Measurements from ENCODE around the gene SORL1.
"Not testable (repeated sequence)": the region's sequence is repeated elsewhere in the genome, so short reads cannot be mapped to it uniquely, and the experiment has no call there.

Gene SORL1, protein sequence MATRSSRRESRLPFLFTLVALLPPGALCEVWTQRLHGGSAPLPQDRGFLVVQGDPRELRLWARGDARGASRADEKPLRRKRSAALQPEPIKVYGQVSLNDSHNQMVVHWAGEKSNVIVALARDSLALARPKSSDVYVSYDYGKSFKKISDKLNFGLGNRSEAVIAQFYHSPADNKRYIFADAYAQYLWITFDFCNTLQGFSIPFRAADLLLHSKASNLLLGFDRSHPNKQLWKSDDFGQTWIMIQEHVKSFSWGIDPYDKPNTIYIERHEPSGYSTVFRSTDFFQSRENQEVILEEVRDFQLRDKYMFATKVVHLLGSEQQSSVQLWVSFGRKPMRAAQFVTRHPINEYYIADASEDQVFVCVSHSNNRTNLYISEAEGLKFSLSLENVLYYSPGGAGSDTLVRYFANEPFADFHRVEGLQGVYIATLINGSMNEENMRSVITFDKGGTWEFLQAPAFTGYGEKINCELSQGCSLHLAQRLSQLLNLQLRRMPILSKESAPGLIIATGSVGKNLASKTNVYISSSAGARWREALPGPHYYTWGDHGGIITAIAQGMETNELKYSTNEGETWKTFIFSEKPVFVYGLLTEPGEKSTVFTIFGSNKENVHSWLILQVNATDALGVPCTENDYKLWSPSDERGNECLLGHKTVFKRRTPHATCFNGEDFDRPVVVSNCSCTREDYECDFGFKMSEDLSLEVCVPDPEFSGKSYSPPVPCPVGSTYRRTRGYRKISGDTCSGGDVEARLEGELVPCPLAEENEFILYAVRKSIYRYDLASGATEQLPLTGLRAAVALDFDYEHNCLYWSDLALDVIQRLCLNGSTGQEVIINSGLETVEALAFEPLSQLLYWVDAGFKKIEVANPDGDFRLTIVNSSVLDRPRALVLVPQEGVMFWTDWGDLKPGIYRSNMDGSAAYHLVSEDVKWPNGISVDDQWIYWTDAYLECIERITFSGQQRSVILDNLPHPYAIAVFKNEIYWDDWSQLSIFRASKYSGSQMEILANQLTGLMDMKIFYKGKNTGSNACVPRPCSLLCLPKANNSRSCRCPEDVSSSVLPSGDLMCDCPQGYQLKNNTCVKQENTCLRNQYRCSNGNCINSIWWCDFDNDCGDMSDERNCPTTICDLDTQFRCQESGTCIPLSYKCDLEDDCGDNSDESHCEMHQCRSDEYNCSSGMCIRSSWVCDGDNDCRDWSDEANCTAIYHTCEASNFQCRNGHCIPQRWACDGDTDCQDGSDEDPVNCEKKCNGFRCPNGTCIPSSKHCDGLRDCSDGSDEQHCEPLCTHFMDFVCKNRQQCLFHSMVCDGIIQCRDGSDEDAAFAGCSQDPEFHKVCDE (N-terminal part only)

DNA sequence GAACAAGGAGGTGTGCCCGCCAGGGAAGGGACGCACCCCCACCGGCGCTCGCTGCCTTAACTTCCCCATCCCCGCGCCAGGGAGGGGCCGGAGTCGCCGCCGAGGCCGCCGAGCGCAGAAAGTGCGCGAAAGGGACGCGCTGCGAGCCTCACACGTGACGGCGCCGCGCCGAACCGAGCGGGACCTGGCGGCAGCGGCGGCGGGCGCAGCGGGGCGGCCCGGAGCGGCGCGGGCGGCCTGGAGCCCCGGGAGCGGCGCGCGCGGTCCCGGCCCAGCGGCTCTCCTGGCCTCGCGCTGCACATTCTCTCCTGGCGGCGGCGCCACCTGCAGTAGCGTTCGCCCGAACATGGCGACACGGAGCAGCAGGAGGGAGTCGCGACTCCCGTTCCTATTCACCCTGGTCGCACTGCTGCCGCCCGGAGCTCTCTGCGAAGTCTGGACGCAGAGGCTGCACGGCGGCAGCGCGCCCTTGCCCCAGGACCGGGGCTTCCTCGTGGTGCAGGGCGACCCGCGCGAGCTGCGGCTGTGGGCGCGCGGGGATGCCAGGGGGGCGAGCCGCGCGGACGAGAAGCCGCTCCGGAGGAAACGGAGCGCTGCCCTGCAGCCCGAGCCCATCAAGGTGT is at the start of gene SORL1:
SORL1 (plus strand) TSS at position 329 of the 623 bp plus-strand sequence; CDS start at position 347, 18 bp downstream.
- H3K9me3 ChIP-seq (ENCODE audit: control insufficient read depth, low read depth, low read length) = no peaks in the 10 kb centered on the region
- H3K9ac ChIP-seq (ENCODE audit: low read length) = peak within 1 kb of the TSS; percentile 80
- H3K4me1 ChIP-seq (ENCODE audit: control insufficient read depth, low read depth, low read length) = peaks cover 19% of the 10 kb centered on the region
- H3K27ac ChIP-seq (ENCODE audit: low read length) = peak within 1 kb of the TSS; percentile 49
- peaks cover 12% of the 10 kb centered on the region for H3K27me3 ChIP-seq (ENCODE audit: control insufficient read depth, insufficient read depth, low read length)
- H3K36me3 ChIP-seq (ENCODE audit: control insufficient read depth, low read depth, low read length) = no peaks in the 10 kb centered on the region
- peak within 1 kb of the TSS; percentile 92 for H3K4me3 ChIP-seq (ENCODE audit: low read length)

DNA sequence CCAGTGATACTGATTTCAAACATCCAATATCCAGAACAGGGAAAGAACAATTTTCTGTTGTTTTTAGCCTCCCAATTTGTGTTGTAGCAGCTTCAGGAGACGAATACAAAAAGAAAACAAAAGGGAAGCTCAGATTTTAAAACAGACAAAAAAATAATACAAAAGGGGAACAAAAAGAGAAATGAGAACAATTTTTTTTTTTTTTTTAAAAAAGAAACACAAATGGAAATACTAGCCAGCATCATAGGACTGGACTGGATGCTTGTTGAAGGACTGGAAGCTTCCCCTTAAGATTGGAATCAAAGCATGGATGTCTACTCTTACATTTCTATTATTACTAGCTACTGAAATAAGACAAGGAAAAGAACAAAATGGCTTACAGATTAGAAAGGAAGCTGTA is 46.5 kb upstream of the SORL1 start:
- Histone ChIP-seq H3K9me3 (ENCODE audit: control insufficient read depth, low read depth, low read length) (peaks cover 7% of the 10 kb centered on the region), H3K27ac (ENCODE audit: low read length) (peak overlapping the region; percentile 88), H3K4me1 (ENCODE audit: control insufficient read depth, low read depth, low read length) (peaks cover 30% of the 10 kb centered on the region), H3K4me3 (ENCODE audit: low read length) (peak overlapping the region; percentile 25), H3K36me3 (ENCODE audit: control insufficient read depth, low read depth, low read length) (no peaks in the 10 kb centered on the region), H3K27me3 (ENCODE audit: control insufficient read depth, insufficient read depth, low read length) (no peaks in the 10 kb centered on the region), H3K9ac (ENCODE audit: low read length) (no peak overlapping the region)

DNA sequence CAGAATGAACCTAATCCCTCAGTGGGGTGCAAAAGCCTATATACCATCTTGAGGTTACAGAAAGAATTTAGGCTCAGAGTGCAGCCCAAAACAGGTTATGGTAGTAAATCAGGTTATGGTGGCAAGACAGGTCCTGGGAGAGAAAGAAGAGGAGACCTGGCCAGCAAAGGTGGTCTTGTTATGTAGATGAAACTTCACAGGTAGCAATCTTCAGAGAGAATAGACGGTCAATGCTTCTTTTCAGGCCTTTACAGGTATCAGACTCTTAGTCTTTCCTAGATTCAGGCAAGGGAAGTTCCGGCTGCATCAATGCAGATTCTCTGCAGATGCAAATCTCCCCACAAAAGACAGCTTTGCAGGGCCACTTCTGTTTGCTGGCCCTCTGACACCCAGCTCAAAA is 45.8 kb upstream of the SORL1 start:
- no peaks in the 10 kb centered on the region for H3K27me3 ChIP-seq (ENCODE audit: control insufficient read depth, insufficient read depth, low read length)
- peaks cover 30% of the 10 kb centered on the region for H3K4me1 ChIP-seq (ENCODE audit: control insufficient read depth, low read depth, low read length)
- peak overlapping the region; percentile 25 for H3K4me3 ChIP-seq (ENCODE audit: low read length)
- H3K9ac ChIP-seq (ENCODE audit: low read length) = peak overlapping the region; percentile 55
- peak overlapping the region; percentile 88 for H3K27ac ChIP-seq (ENCODE audit: low read length)
- H3K9me3 ChIP-seq (ENCODE audit: control insufficient read depth, low read depth, low read length) = peaks cover 7% of the 10 kb centered on the region
- no peaks in the 10 kb centered on the region for H3K36me3 ChIP-seq (ENCODE audit: control insufficient read depth, low read depth, low read length)

DNA sequence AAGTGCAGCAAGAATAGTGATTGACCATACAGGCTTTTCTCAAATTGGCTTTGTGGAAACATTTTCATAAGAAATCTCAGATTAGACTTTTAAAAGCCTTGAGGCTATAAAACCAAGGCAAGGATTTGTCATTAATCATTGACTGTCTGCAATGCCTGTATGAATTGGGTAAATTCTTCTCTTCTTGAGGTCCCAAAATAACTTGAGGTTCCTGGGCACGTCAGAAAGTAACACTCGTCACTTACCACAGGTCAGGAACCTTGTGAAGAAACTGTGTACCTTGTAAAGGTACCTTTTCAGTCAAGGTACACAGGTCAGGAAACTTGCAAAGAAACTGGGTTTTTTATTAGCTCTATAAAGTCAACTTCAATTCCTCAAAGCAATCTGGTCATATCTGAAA is 43.3 kb upstream of the SORL1 start:
- Histone ChIP-seq H3K9me3 (ENCODE audit: control insufficient read depth, low read depth, low read length) (no peaks in the 10 kb centered on the region), H3K27me3 (ENCODE audit: control insufficient read depth, insufficient read depth, low read length) (no peaks in the 10 kb centered on the region), H3K4me3 (ENCODE audit: low read length) (no peak overlapping the region), H3K9ac (ENCODE audit: low read length) (no peak overlapping the region), H3K4me1 (ENCODE audit: control insufficient read depth, low read depth, low read length) (peaks cover 30% of the 10 kb centered on the region), H3K36me3 (ENCODE audit: control insufficient read depth, low read depth, low read length) (no peaks in the 10 kb centered on the region), H3K27ac (ENCODE audit: low read length) (peak overlapping the region; percentile 3)

DNA sequence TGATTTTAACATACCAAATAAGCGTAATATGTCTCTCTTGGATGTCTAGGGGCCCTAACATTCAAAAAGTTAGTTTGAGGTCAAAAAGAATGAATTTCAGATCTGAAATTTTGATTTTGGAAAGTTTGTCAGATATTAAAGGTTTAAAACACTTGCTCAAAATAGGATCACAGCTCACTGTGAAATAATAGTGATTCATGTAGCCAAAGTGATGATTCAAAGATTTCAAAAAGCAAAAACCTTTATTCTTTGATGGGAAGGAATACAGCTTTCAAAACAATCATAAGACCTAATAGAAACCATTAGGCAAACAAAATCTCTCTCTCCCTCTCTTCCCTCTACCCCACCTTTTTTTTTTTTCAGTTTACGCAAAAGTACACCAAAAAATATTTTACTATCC is 42.1 kb upstream of the SORL1 start:
- H3K4me3 ChIP-seq (ENCODE audit: low read length); H3K36me3 ChIP-seq (ENCODE audit: control insufficient read depth, low read depth, low read length); H3K27me3 ChIP-seq (ENCODE audit: control insufficient read depth, insufficient read depth, low read length); H3K9ac ChIP-seq (ENCODE audit: low read length); H3K9me3 ChIP-seq (ENCODE audit: control insufficient read depth, low read depth, low read length); H3K27ac ChIP-seq (ENCODE audit: low read length): not testable (repeated sequence)
- H3K4me1 ChIP-seq (ENCODE audit: control insufficient read depth, low read depth, low read length) = peaks cover 30% of the 10 kb centered on the region

DNA sequence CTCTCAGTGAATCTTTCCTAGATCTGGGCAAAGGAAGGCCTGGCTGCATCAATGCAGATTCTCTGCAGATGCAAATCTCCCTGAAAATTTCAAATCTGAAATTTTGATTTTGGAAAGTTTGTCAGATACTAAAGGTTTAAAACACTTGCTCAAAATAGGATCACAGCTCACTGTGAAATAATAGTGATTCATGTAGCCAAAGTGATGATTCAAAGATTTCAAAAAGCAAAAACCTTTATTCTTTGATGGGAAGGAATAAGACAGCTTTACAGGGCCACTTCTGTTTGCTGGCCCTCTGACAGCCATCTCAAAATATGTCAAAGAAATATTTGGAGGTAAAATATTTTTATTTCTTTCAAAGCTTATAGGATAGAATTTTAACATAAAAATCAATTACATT is 40.8 kb upstream of the SORL1 start:
- peaks cover 21% of the 10 kb centered on the region for H3K4me1 ChIP-seq (ENCODE audit: control insufficient read depth, low read depth, low read length)
- not testable (repeated sequence) for H3K9me3 ChIP-seq (ENCODE audit: control insufficient read depth, low read depth, low read length); H3K4me3 ChIP-seq (ENCODE audit: low read length); H3K27me3 ChIP-seq (ENCODE audit: control insufficient read depth, insufficient read depth, low read length); H3K36me3 ChIP-seq (ENCODE audit: control insufficient read depth, low read depth, low read length); H3K27ac ChIP-seq (ENCODE audit: low read length); H3K9ac ChIP-seq (ENCODE audit: low read length)

DNA sequence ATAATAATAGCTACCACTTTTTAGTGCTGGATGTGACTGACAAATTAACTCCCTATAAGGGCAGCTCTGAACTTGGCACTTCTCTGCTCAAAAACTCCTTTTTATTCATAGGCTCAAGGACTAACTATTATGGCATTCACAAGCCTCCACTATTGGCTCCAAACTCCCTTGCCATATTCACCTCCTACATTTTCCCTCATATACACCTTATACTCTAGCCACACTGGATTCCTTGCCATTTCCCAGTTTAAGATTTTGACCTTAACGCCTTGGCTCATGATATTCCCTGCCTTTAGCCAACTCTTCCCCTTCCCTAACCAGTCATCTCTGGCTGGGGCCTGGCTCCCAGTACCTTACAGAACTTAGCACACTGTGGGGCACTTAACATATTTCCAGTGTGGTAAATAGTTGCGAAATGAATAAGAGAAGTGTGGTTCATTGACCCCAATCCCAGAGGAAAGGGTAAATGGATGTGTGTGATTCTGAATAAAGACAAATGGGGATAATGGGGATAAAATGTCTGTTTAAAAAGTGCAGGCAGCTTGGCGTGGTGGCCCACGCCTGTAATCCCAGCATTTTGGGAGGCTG is 40.0 kb upstream of the SORL1 start:
- Histone ChIP-seq H3K4me3 (ENCODE audit: low read length) (no peak overlapping the region), H3K36me3 (ENCODE audit: control insufficient read depth, low read depth, low read length) (no peaks in the 10 kb centered on the region), H3K9me3 (ENCODE audit: control insufficient read depth, low read depth, low read length) (no peaks in the 10 kb centered on the region), H3K27ac (ENCODE audit: low read length) (no peak overlapping the region), H3K9ac (ENCODE audit: low read length) (no peak overlapping the region), H3K4me1 (ENCODE audit: control insufficient read depth, low read depth, low read length) (peaks cover 14% of the 10 kb centered on the region), H3K27me3 (ENCODE audit: control insufficient read depth, insufficient read depth, low read length) (no peaks in the 10 kb centered on the region)

DNA sequence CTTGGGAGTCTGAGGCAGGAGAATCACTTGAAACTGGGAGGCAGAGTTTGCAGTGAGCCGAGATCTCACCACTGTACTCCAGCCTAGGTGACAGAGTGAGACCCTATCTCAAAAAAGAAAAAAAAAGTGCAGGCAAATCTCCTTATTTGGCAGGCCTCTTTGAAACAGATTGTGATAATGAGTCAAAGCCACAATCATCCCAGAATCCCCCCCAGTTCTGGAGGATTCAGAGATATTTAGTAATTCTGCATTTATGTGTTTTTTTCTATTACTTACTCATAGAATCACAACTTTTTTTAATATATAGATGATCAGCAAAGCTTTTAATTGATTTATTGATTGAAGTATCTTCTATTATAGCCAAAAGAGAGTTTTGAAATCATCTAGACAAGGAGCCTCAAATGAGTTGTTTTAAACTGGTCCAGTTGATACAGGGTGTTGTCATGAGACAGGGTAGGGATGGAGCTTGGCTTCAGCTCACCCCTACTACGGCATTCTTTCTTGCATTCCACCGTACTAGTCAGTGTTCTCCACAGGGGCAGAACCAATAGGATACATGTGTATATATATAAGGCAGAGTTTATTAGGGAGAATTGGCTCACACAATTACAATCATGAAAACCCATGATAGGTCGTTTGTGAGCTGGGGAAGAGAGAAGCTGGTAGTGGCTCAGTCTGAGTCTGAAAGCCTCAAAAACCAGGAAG is 39.3 kb upstream of the SORL1 start:
- Histone ChIP-seq H3K4me3 (ENCODE audit: low read length) (no peak overlapping the region), H3K4me1 (ENCODE audit: control insufficient read depth, low read depth, low read length) (peaks cover 7% of the 10 kb centered on the region), H3K27me3 (ENCODE audit: control insufficient read depth, insufficient read depth, low read length) (no peaks in the 10 kb centered on the region), H3K27ac (ENCODE audit: low read length) (no peak overlapping the region), H3K9me3 (ENCODE audit: control insufficient read depth, low read depth, low read length) (no peaks in the 10 kb centered on the region), H3K9ac (ENCODE audit: low read length) (no peak overlapping the region), H3K36me3 (ENCODE audit: control insufficient read depth, low read depth, low read length) (no peaks in the 10 kb centered on the region)

DNA sequence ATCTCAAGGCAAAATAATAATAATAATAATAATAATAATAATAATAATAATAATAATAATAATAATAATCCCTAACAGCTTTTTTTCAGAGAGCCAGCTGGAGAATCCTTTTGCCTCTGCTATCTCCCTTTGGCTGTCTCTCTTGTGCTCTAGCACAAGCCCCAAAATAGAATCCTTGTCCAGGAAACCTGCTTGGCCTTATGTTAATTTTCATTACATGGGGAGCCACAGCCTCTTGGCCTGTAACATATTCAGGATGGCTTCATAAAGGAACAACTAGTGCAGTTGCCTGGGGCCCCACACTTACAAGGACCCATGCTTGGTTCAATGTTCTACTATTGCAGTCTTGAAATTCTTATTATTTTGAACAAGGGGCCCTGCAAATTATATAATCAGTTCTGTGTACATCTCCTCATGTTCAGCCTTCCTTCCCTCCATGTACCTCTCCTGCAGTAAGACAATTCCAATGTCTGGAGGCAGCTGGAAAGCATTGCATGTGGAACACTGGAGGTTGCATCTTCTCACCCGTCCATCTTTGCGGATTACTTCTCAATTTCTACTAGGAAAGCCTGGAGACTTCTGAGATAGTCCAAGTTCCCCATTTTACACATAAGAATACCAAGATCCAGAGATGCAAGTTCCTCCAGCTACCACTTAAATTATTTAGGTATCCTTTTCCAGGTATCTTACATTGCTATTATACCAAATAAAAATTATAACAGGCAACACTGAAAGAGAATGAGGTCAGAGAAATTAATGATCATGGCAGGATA is 37.8 kb upstream of the SORL1 start:
- H3K9ac ChIP-seq (ENCODE audit: low read length) = no peak overlapping the region
- no peaks in the 10 kb centered on the region for H3K36me3 ChIP-seq (ENCODE audit: control insufficient read depth, low read depth, low read length)
- no peak overlapping the region for H3K4me3 ChIP-seq (ENCODE audit: low read length)
- no peaks in the 10 kb centered on the region for H3K4me1 ChIP-seq (ENCODE audit: control insufficient read depth, low read depth, low read length)
- no peak overlapping the region for H3K27ac ChIP-seq (ENCODE audit: low read length)
- no peaks in the 10 kb centered on the region for H3K9me3 ChIP-seq (ENCODE audit: control insufficient read depth, low read depth, low read length)
- no peaks in the 10 kb centered on the region for H3K27me3 ChIP-seq (ENCODE audit: control insufficient read depth, insufficient read depth, low read length)

DNA sequence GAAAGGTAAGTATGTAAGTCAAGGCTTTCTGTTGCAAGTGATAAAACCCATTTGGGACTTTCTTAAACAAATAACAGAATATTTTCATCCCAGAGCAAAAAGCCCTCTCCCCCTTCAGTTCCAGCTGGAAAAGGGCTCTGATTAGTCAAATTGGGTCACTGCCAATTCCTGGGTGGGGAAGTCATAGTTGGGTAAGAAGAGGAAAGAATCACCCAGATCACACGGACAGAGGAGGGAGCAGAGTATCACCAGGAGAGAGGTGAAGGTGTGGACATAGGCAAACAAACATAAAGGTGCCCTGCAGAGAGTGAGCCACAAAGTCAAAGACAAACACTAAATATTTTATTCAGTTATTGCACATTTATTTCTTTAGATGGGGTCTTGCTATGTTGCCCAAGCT is 36.3 kb upstream of the SORL1 start:
- Histone ChIP-seq H3K9ac (ENCODE audit: low read length) (no peak overlapping the region), H3K27ac (ENCODE audit: low read length) (no peak overlapping the region), H3K9me3 (ENCODE audit: control insufficient read depth, low read depth, low read length) (no peaks in the 10 kb centered on the region), H3K4me3 (ENCODE audit: low read length) (no peak overlapping the region), H3K36me3 (ENCODE audit: control insufficient read depth, low read depth, low read length) (no peaks in the 10 kb centered on the region), H3K27me3 (ENCODE audit: control insufficient read depth, insufficient read depth, low read length) (no peaks in the 10 kb centered on the region), H3K4me1 (ENCODE audit: control insufficient read depth, low read depth, low read length) (peaks cover 3% of the 10 kb centered on the region)
